Liver (tissue), 3 donors: ENCODE results near the gene BICDL2.

ENCODE experiments used
- CTCF ChIP-seq: fragments of 150-350 bp; IDR thresholded peaks from 2 replicates; pipeline ENCODE4 v1.5.1; 2017; ENCODE audit warnings: improper control_type of control experiment, low read depth, low read length; ENCODE audit not compliant: missing input control
- FOXA1 ChIP-seq: IDR thresholded peaks from 2 replicates; pipeline ENCODE4 v1.6.1; 2016; ENCODE audit warnings: antibody characterized with exemption
- MAX ChIP-seq: IDR thresholded peaks from 2 replicates; pipeline ENCODE4 v1.6.1; 2016; ENCODE audit warnings: antibody characterized with exemption
- REST ChIP-seq: IDR thresholded peaks from 2 replicates; pipeline ENCODE4 v1.6.1; 2016; ENCODE audit warnings: antibody characterized with exemption, mild to moderate bottlenecking
- RXRA ChIP-seq, 2 donors: IDR thresholded peaks; 2 replicates each; pipeline ENCODE4 v1.6.1; 2017 to 2018; ENCODE audit warnings: antibody characterized with exemption in 2 of 2, mild to moderate bottlenecking in 1 of 2
- TAF1 ChIP-seq: conservative IDR thresholded peaks from 2 replicates; pipeline ENCODE4 v1.6.1; 2016; ENCODE audit warnings: antibody characterized with exemption, mild to moderate bottlenecking
- YY1 ChIP-seq: IDR thresholded peaks from 2 replicates; pipeline ENCODE4 v1.6.1; 2016; ENCODE audit warnings: antibody characterized with exemption, mild to moderate bottlenecking
- ZBTB33 ChIP-seq: IDR thresholded peaks from 2 replicates; pipeline ENCODE4 v1.6.1; 2016; ENCODE audit warnings: antibody characterized with exemption
- donor health status: healthy.
- donor health status: healthy.

GRCh38 chr16:2996298-2996697 is 40.4 kb downstream of the BICDL2 start:
- TF ChIP-seq CTCF (no peak), YY1 (no peak), RXRA (IDR thresholded peaks at IDR 0.05) (no peak), FOXA1 (no peak), TAF1 (no peak), MAX (no peak), ZBTB33 (no peak), REST (no peak)
